ENCODE results near the gene PPIL1.
"Not testable (repeated sequence)": the region's sequence is repeated elsewhere in the genome, so short reads cannot be mapped to it uniquely, and the experiment has no call there.

PPIL1 gene

GRCh38 chr6:36874443-36875249 lies at the start of gene PPIL1:
Gene PPIL1 (minus strand): TSS chr6:36874803. CDS start chr6:36874772, 31 bp downstream.
- peak; percentile 99 for DNase-seq

- DNase-seq = no peak
Measured at GRCh38 chr6:36924131-36924530, 49.5 kb upstream of the PPIL1 start.

GRCh38 chr6:36920546-36920945 lies 45.9 kb upstream of the PPIL1 start:
- no peak for DNase-seq

- DNase-seq = no peak
Measured at GRCh38 chr6:36920049-36920448, 45.4 kb upstream of the PPIL1 start.

- no peak for DNase-seq
Measured at GRCh38 chr6:36917541-36918193, 43.1 kb upstream of the PPIL1 start.

- DNase-seq = no peak
Measured at GRCh38 chr6:36916126-36916525, 41.5 kb upstream of the PPIL1 start.

- no peak for DNase-seq
Measured at GRCh38 chr6:36915599-36915998, 41.0 kb upstream of the PPIL1 start.

GRCh38 chr6:36914227-36914794 lies 39.7 kb upstream of the PPIL1 start:
- no peak for DNase-seq

GRCh38 chr6:36913082-36913481 lies 38.5 kb upstream of the PPIL1 start:
- no peak for DNase-seq

- no peak for DNase-seq
Measured at GRCh38 chr6:36912586-36912985, 38.0 kb upstream of the PPIL1 start.

- no peak for DNase-seq
Measured at GRCh38 chr6:36912030-36912454, 37.4 kb upstream of the PPIL1 start.

- no peak for DNase-seq
Measured at GRCh38 chr6:36908747-36909146, 34.1 kb upstream of the PPIL1 start.

- no peak for DNase-seq
Measured at GRCh38 chr6:36907781-36908180, 33.2 kb upstream of the PPIL1 start.

- DNase-seq = no peak
Measured at GRCh38 chr6:36906539-36907325, 32.1 kb upstream of the PPIL1 start.

- DNase-seq = no peak
Measured at GRCh38 chr6:36904851-36905393, 30.3 kb upstream of the PPIL1 start.

GRCh38 chr6:36904114-36904513 lies 29.5 kb upstream of the PPIL1 start:
- no peak for DNase-seq

- no peak for DNase-seq
Measured at GRCh38 chr6:36897609-36898008, 23.0 kb upstream of the PPIL1 start.

GRCh38 chr6:36893976-36894932 lies 19.7 kb upstream of the PPIL1 start:
- DNase-seq = no peak

GRCh38 chr6:36891153-36891552 lies 16.6 kb upstream of the PPIL1 start:
- DNase-seq = not testable (repeated sequence)

- DNase-seq = no peak
Measured at GRCh38 chr6:36890112-36890663, 15.6 kb upstream of the PPIL1 start.
